Stomach (tissue), 4 donors: ENCODE measurements around the gene TK2.

Experiments
- POLR2A ChIP-seq, 4 donors: fragments of 450-650 bp; IDR thresholded peaks; one replicate each; pipeline ENCODE4 v1.6.1; 2016; ENCODE audit warnings: antibody characterized with exemption in 4 of 4, control low read depth in 2 of 4, mild to moderate bottlenecking in 1 of 4, moderate library complexity in 1 of 4
- POLR2AphosphoS5 ChIP-seq, 3 donors: sonication (generic); formaldehyde crosslinking; IDR thresholded peaks; one replicate each; pipeline ENCODE4 v1.6.1; 2016; ENCODE audit warnings: antibody characterized with exemption in 3 of 3
- TF ChIP-seq, protein P1 (sequence below), 7 experiments: fragments of 450-650 bp in 4 of 7; fragments of 200-600 bp in 3 of 7; sonication (generic) in 3 of 7; IDR thresholded peaks; one replicate each; pipeline ENCODE4 v1.5.1; 2016 to 2019; ENCODE audit warnings: antibody characterized with exemption in 7 of 7, control low read depth in 2 of 7, mild to moderate bottlenecking in 1 of 7

DNA sequence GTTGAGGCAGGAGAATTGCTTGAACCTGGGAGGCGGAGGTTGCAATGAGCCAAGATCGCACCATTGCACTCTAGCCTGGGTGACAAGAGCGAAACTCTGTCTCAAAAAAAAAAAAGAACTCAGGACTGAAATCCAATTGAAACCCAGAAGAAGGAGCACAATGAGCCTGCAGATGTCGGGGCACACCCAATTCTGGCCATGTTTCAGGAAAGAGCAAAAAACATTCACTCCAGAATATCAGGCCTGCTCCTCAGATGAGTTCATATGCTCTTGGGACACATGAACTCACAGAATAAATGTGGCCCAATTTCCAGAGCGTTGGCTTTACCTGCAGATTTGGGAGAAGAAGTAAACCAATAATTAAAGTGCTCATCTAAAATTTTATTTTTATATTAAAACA, 26.4 kb upstream of the TK2 start:
- TF ChIP-seq, protein P1, sequence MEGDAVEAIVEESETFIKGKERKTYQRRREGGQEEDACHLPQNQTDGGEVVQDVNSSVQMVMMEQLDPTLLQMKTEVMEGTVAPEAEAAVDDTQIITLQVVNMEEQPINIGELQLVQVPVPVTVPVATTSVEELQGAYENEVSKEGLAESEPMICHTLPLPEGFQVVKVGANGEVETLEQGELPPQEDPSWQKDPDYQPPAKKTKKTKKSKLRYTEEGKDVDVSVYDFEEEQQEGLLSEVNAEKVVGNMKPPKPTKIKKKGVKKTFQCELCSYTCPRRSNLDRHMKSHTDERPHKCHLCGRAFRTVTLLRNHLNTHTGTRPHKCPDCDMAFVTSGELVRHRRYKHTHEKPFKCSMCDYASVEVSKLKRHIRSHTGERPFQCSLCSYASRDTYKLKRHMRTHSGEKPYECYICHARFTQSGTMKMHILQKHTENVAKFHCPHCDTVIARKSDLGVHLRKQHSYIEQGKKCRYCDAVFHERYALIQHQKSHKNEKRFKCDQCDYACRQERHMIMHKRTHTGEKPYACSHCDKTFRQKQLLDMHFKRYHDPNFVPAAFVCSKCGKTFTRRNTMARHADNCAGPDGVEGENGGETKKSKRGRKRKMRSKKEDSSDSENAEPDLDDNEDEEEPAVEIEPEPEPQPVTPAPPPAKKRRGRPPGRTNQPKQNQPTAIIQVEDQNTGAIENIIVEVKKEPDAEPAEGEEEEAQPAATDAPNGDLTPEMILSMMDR (IDR thresholded peaks at IDR 0.05): no peak
- TF ChIP-seq POLR2A (IDR thresholded peaks at IDR 0.05) (no peak), POLR2AphosphoS5 (IDR thresholded peaks at IDR 0.05) (no peak)
